ENCODE measurements around the gene ITGAX. TPM values are rescaled to one million over a fixed set of nuclear protein-coding genes. Genes with fewer than 3 reads are reported as not detected.

The ITGAX gene
- total RNA-seq, result under 0.01 TPM in 1 of 2 replicates, not detected in the other

DNA sequence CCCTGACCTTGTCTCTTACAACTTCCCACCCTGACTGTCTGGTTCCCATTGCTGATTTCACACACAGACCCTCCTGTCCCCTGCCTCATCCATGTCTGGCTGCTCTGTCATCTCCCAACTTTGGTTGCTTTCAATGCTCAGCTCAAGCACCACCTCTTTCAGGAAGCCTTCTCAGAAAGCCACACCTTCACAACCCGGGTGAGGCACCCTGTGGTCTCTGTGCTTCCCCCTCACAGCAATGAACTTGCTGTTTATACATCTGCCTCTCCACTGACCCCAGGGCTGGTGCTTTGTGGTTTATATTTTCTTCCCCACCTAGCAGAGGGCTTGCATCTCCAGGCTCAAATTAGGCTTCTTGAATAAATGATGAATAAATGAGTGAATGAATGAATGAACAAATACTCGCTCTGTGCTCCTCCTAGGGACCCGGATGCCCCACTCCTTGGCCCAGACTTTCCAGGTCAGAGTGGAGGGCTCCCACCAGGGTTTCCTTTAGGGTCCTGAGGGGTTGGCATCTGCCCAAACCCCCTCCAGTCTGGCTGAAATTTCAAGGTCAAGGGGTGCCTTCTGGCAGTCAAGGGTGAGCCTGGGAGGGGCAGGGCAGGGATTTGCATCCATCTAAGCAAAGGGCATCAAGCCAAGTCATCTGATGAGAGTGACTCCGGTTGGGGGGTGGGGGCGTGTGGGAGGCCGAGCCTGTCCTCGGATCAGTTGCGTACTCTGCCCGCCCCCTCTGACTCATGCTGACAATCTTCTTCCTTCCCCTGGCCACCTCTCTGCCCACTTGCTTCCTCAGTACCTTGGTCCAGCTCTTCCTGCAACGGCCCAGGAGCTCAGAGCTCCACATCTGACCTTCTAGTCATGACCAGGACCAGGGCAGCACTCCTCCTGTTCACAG, at the start of gene ITGAX:
Gene ITGAX (plus strand): TSS at position 783 of the 898 bp plus-strand sequence. CDS start 79 bp downstream, at position 862.

DNA sequence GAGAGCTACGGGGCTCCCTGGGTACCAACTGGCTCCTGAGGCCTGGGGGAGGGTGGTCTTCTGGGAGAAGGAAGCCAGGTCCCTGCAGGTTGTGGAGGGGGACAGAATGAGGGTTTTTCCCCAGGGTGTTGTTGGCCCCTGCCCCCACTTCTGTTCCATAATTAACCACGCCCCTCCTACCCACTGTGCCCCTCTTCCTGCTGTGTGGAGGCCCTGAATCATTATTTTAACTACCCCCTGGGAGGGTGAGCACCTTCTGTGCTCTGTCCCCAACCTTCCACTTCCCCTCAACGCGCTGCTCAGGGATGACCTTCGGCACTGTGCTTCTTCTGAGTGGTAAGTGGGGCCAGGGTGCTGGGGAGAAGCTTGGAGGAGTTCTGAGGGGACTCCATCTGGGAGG, 38.1 kb downstream of the ITGAX start, which contains the start of gene ITGAD:
Gene ITGAD (plus strand): TSS at position 280 of the 400 bp plus-strand sequence. CDS start 26 bp downstream, at position 306.

DNA sequence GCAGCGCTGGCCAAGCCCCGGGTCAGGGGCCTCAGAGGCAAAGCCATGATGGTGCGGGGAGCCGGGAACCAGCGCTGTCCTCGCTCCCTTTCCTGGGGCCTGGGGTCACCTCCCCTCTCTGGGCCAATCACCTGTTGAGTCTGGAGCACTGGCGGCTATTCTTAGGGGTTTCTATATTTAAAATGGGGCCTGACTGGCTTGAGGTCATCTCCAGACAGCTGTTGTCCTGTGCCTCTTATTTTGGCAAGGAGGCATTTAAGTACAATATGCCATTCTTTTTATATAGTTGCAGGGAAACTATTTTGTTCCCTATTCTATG, 73.3 kb downstream of the ITGAX start, which contains the start of gene COX6A2:
Gene COX6A2 (minus strand): TSS at position 82 of the 319 bp plus-strand sequence. CDS start 35 bp downstream, at position 47.

Other genes with a start within 250 kb of the ITGAX start
- gene BCKDK, start 246.8 kb upstream of the ITGAX start, total RNA-seq, result 11.7 and 15.9 TPM in 2 replicates
- 31.9 and 39.1 TPM in 2 replicates for gene KAT8, start 237.5 kb upstream of the ITGAX start, total RNA-seq
- gene PRSS8, start 219.4 kb upstream of the ITGAX start, total RNA-seq, result under 0.01 TPM in 1 of 2 replicates, not detected in the other
- 0.09 and 0.14 TPM in 2 replicates for gene PRSS36, start 205.1 kb upstream of the ITGAX start, total RNA-seq
- gene FUS, start 175.0 kb upstream of the ITGAX start, total RNA-seq, result 20.3 and 29.1 TPM in 2 replicates
- 103 and 113 TPM in 2 replicates for gene PYCARD, start 152.4 kb upstream of the ITGAX start, total RNA-seq
- not detected in 2 replicates for gene TRIM72, start 141.1 kb upstream of the ITGAX start, total RNA-seq
- gene PYDC1, start 138.0 kb upstream of the ITGAX start, total RNA-seq, result not detected in 2 replicates
- gene ITGAM, start 95.2 kb upstream of the ITGAX start, total RNA-seq, result not detected in 2 replicates
- gene ITGAD, start 38.2 kb downstream of the ITGAX start, total RNA-seq, result not detected in 2 replicates
- not detected in 2 replicates for gene COX6A2, start 73.2 kb downstream of the ITGAX start, total RNA-seq
- 0.43 and 0.46 TPM in 2 replicates for gene ZNF843, start 87.6 kb downstream of the ITGAX start, total RNA-seq
- 5.3 and 5.9 TPM in 2 replicates for gene ARMC5, start 104.3 kb downstream of the ITGAX start, total RNA-seq
- 21.3 and 23.3 TPM in 2 replicates for gene TGFB1I1, start 117.0 kb downstream of the ITGAX start, total RNA-seq
- gene SLC5A2, start 127.9 kb downstream of the ITGAX start, total RNA-seq, result under 0.01 TPM in 1 of 2 replicates, not detected in the other
- 35.4 and 47.3 TPM in 2 replicates for gene RUSF1, start 153.2 kb downstream of the ITGAX start, total RNA-seq
- gene AHSP, start 172.7 kb downstream of the ITGAX start, total RNA-seq, result not detected in 2 replicates

Measured in smooth muscle cell of bladder (primary cell).